HG03139 (cell line): Measurements from ENCODE around the gene GDF2.

Experiments
- ATAC-seq: cut with Tn5 transposase; IDR thresholded peaks from one replicate; pipeline ENCODE4 v1.9.1; 2021; ENCODE audit not compliant: unreplicated experiment

The GDF2 gene

DNA sequence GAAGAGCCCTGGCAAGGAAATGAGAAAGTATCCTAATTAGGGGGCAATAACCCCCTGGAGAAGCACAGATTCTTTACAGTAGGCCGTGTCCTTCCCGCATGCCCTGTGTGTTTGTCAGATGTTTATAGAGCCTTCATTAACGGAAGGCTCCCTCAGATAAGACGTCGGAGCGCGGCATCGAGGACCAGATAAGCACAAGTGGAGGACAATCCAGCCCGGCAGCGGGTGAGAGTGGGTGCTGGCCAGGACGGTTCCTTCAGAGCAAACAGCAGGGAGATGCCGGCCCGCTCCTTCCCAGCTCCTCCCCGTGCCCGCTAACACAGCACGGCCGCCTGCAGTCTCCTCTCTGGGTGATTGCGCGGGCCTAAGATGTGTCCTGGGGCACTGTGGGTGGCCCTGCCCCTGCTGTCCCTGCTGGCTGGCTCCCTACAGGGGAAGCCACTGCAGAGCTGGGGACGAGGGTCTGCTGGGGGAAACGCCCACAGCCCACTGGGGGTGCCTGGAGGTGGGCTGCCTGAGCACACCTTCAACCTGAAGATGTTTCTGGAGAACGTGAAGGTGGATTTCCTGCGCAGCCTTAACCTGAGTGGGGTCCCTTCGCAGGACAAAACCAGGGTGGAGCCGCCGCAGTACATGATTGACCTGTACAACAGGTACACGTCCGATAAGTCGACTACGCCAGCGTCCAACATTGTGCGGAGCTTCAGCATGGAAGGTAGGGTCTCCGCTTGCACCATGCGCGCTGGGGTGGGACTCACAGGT is at the start of gene GDF2:
TSS of gene GDF2 (plus strand) at position 155 of the 762 bp plus-strand sequence. CDS start at position 370, 215 bp downstream.
- ATAC-seq, result no peak

DNA sequence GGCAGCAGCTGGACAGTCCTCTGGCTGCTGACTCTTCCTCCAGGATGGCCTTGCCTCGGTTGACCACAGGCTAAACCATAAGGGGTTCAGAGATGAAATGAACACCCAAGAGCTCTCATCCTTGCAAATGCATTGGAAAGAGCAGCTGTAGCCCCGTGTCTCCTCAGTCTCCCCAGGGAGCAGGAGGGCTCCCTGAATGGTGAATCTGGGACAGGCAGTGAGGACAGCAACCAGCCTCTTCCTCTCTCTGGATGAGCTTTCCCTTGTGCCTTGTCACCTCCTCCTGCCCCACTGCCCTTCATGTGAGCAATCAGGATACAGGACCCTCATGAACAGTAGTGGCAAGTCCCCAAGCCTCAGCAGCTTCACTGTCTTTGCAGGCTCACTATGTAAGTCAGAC is 46.2 kb upstream of the GDF2 start:
- ATAC-seq, result no peak

DNA sequence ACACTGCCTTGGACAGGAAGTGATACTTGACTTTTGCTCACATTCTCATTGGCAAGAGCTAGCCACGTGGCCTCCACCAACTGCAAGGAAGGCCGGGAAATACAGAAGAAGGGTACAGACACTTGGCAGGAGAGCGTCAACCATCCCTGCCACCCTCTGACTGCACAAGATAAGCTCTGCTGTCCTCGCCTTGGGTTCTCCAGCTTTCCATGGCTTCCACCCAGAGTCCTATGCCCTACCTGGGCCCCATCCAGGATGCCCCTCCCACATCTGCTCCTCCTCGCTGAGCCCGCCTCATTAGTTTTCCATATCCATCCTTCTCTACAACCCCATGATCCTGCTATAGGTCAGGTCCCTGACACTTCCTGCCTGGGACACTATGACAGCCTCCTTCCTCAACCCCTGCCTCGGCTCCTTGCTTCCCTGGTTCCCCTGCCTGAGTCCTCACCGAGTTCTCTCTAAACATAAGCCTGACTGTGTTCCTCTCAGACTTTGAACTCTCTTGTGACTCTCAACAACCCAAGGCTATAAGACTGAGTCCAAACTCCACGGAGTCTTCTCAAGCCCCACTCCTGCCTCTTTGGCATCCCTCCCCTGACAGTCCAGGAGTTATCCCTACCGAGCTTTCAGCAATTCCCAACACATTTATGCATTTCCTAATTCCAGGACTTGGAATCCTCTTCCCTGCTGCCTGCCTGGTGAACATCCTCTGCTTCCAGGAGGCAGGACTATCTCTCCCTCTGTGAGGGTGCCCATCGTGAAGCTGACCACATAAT is 45.5 kb upstream of the GDF2 start:
- ATAC-seq, result no peak

DNA sequence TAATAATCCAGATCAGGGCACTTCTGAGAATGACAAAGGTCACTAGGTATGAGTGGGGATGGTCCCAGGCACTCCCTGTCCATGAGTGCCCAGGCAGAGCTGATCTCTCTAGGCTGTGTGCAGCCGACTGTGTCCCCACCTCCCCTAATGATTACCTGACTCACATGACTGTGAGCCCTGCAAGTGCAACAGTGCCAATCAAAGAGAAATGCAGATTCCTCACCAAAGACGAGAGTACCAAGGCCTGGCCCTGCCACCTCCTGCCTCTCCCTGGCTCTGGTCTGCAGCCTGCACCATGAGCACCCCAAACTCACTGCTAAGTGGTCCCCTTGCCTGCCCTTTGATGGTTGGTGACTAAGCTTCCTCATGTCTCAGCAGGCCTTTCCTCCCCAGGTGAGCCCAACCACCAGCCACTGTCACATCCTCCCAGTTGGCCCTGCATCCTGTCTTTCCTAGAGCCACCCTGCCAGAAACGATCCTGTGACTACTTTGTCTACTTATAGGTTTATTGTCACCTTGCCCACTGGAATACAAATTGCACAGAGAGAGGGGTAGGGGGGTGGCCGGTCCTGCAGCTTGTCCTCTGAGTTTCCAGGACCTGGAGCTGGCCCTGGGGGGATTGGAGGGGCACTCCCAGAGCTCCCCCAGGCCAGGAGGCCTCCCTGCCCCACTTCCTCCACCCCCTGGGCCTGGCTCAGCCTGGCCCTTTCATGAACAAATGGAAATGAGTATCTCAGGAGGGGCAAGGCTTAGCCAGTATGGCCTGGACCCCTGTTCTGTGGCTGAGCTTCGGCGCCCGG is 44.7 kb upstream of the GDF2 start:
- no peak for ATAC-seq

DNA sequence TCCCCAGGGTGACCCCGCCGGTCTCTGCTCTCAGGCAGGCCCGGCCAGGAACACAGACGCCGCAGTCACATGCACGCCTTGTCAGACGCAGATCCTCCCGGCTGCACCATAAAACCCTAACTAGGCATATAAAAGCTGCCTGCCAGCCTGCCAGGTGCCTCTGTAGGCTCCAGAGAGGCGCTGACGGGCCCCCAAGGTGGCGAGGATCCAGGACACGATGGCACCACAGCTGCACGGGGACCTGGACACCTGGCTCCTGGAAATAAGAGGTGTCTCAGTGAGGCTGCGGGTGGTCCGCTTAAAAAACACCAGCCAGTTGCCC is 44.1 kb upstream of the GDF2 start:
- ATAC-seq, result no peak

DNA sequence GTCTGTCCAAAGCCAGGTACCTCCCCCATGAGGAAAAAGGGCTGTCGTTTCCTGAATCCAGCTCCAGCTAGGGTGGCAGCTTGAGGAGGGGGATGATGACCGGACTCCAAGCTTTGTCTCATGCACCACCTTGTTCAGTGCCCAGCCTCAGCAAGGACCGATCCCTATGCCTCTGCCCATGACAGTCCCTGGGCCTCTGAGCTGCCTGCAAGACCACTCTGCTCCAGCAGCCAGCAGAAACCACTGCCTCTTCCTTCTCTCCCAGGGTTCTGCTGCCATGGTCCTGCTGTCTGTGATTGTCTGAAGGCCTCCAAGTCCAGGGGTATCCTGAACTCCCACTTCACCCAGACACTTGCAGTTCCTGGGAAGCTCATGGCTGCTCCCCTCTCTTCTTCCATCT is 43.5 kb upstream of the GDF2 start:
- ATAC-seq, result no peak

DNA sequence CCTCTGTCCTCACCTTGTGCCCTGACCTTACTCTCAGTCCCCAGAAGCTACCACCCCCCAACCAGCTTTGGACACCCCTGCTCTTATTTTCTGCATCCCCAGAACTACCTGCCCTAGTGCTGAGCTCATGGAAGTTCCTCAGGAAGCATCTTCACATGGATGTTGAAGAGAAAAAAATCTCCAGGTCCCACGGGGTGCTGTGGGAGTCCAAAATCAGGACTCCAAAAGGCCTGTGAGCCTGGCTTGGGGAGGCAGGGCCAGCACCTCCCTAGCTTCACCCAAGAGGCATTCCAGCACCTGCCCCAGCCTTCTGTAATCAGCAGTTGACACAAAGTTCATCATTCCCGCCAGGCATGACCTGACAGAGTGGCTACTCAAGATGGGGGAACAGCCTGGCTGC is 43.0 kb upstream of the GDF2 start:
- no peak for ATAC-seq

DNA sequence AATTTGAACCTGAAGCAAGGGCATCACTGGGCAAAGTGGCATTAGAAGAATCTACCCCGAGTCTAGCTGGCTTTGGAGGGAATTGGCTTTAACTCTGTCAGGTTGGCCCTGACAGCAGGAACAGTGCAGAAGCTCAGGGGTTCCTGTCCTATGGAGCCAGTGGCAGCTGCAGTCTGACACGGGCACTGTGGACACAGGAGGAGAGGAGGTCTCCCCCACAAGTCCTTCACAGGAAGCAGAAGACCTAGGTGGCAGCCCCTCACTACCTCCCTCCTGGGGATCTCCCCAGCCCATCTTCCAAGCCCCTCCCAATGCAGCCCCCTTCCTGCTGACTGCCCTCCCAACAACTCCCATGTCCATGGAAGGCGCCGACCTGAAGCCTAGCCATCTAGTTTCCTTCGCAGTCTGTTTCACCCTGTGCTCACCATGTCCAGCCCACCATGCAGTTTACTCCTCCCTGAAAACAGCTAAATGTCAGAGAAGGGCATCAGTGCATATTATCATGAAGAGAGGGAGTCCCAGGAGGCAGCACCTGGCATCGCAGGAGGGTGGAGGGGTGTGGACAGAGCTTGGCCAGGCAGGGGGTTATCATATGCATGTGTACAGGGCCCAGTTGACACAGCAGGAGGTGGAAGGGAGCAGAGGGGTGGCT is 40.1 kb upstream of the GDF2 start:
- ATAC-seq, result no peak

DNA sequence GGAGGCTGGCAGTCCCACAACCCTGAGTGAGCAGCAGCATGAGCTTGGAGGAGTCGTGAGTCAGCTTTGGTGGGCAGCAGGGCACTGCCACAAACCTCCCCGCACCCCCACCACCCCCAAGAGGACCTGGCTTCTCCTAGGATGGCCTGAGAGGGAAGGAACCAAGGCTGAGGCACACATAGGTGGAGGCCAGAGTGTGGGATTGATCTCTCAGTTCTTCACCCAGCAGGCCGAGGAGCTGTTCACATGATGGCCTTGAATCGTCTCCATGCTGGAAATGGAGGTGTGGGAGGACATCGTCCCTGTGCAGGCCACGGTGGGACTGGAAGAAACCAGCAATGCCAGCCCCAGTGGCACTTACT is 39.6 kb upstream of the GDF2 start:
- ATAC-seq, result no peak

DNA sequence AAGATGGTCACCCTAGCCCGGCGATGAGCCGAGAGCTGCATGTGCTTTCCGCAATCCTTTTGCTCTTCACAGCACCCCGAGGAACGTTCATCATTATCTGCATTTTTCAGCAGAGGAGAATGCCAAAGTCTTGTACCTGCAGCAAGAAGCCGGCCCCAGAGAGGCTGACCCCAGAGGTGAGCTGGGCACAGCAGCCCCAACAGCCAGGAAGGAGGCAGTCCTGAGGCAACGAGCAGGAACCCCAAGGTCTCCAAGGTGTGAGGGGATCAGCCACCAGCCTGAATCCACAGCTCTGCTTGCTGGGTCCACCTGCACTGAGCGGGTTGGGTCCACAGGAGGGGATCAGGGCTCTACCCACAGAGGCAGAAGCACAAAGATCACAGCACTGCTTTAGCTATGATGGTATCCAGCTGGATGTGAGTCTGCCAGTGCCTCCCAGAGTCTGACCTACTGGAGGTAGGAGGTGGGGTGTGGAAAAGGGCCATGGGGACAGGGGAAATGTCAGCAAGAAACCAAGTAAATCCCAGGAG is 39.1 kb upstream of the GDF2 start:
- no peak for ATAC-seq

DNA sequence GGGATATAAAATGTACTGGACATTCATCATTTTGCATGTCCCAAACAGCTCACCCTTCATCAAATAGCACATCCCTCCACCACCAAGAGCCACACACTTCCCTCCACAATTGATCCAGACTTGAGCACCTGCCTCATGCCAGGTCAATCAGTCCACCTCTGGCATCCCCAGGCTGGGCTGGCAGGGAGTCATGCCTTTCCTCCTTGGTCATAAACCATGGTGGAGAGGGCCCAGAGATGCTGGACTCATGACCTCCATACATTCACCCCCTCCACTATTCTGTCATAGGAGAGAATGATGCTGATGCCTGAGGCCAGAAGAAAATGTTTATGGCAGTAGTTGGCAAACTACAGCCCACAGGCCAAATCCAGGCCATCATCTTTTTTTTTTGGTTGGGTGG is 38.4 kb upstream of the GDF2 start:
- ATAC-seq, result no peak

DNA sequence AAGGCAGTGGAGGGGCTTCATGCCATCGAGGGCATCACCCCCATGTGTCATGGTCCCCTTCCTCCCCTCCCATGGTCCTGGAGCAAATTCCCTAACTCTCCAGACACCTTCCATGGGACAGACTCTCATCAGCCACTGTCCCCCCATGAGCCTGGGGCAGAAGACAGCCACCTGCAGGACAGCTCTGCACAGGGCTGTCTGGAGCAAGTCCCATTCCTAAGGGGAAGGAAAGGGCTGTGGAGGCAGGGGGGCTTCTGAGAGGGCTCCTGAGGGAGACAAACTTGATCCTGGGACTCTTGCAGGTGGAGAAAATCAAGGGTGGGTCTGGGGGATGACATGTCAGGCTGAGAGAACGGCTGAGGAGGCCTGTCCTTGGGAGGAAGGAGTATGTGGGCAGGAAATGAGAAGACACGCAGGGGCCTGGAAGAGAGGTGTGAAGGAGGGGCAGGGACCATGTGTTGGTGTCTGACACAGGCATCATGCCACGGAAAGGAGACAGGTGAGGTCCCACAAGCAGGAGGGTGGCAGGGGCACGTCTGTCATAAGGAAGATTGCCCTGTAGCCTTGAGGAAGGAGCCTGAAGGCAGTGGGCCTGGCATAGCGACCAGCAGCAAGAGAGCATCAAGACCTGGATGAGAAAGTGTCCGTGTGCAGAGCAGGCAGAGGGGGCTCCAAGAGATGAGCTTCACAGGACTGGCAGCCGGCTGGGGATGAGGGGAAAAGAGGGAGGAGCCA is 36.7 kb upstream of the GDF2 start:
- ATAC-seq, result no peak

DNA sequence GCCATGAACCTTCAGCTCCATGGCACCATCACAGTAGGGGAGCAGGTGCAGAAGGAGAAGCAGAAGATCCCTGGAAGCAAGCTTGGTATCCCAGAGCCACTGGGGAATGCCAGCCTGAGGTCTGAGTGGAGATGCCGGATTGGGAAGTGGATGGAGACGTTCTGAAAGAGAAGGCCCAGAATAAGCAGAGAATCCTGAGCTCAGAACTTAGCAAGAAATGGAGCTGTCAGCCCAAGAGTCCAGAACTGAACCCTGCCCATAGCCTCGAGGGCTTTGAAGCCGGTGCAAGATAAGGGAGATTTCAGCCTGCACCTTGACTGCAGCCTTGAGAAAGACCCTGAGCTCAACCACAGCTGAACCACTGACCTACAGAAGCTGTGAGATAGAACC is 36.1 kb upstream of the GDF2 start:
- ATAC-seq, result no peak

DNA sequence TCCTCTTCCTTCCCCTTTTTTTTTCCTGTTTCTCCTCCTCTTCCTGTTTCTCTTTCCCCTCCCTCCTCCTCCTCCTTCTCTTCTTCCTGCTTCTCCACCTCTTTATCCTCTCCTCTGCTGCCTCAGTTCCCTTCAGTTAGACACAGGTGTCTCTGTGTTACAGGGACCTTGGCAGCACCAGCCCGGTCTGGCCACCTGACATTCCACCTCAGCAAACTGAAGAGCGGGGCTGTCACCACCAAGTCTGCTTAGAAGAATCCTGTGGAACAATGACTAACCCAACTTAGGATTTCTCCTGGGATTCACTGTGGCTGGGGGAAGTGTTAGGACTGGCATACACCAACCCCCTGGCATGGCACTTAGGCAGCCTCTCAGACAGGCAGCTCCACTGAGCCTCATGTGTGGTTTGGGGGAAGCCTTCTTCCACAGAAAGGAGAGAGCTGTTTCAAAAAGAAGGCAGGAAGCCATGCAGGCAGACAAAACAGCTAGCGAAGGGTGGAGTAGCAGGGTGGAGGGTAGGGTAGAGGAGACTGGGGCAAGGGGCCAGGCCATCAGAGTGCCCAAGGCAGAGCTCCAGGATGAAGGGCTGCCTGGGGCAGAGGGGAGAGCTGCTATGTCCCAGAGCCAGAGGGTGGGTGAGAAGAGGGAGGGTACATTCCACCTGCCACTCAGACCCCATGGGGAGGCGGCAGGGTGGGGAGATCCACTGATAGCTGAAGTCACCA is 35.5 kb upstream of the GDF2 start:
- no peak for ATAC-seq

DNA sequence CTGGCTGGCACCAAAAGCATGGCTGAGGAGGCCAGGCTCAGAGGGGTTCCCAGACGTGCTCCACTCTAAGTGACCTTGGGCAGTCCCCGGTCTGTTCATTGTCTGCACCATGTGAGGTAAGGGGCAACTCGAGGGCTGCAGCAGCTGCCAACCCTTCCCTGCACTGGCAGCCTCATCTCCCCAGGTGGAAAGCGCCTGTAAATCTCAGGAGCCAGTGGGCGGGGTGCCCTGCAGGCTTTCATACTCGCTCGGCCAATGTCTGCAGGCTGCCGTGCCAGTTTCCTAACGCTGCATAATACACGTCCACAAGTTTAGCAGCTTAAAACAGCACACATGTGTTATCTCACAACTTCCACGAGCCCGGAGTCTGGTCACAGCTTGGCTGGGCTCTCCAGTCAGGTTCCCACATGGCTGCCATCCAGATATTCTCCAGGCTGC is 34.9 kb upstream of the GDF2 start:
- no peak for ATAC-seq

DNA sequence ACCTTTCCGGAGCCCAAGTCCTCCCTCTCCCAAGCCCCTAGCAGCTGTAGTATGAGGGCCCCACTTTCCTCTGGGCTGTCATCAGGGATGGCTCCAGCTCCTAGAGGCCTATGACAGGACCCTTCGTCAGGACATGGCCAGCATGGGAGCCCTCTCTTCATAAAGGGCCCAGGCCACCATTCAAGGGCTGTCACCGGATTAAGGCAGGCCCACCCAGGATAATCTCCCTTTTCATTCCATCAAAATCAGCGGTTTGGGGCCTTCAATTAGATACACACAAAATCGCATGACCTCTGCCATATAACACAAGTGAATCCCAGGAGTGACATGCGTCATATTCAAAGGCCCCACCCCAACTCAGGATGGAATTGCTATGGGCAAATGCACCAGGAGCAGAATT is 34.4 kb upstream of the GDF2 start:
- no peak for ATAC-seq

DNA sequence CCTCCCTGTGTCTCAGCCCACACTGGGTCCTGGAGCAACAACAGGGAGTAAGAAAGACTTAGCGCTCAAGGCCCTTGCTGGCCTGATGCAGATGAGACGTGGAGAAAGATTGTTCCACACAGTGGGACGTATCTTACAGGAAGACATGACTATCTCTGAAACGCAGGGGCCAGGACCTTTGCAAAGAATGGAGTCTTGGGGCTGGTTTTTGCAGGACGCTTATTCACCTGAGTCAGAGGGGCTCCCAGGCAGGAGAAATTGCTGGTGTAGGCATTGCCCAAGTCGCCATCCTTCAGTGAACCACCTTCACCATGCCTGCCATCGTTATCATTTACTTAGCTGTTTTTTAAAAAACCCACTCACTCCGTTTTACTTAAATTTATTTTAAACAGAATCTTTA is 34.0 kb upstream of the GDF2 start:
- ATAC-seq, result no peak

DNA sequence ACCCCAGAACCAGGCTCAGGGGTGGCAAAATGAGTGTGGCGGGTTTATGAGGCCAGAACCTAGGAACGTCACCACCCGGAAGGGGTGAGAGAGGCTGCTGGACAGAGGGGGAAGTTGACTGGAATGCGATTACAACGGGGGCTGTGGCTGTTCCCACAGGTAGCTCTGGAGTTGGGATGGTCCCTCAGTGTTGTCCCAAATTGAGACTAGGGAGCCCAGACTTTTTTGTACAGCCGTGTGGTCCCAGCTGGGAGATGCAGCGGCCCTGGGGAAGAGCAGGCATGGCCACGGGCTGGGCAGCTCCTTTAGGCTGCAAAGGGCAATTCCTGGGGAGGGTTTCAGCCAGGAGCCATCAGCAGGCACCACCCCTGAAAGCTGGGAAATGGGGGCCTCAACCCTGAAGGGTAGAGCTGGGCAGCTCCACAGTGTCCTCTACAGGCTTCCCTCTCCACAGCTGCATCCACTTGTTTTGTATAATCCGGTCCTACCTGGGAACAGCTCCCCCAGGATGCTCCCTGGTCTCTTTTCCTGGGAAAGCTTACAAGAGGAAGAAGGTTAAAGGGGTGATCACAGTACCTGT is 33.2 kb upstream of the GDF2 start:
- ATAC-seq, result no peak

DNA sequence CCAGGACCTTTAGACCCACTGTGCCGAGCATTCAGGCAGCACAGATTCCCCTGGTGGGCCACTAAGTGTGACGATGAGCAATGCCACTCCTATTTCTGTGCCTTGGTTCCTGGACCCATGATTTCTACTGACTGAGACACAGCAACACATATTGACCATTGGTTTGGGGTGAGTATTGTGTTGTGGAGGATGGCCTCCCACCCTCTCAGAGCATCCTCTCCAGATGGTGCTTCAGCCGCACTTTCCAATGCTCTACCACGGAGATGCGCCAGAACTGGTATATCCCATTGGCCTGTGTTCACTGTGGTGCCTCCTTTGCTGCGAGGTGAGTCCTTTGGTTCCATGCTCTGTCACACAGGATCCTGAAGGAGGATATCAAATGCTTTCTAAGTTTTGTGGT is 32.3 kb upstream of the GDF2 start:
- no peak for ATAC-seq

DNA sequence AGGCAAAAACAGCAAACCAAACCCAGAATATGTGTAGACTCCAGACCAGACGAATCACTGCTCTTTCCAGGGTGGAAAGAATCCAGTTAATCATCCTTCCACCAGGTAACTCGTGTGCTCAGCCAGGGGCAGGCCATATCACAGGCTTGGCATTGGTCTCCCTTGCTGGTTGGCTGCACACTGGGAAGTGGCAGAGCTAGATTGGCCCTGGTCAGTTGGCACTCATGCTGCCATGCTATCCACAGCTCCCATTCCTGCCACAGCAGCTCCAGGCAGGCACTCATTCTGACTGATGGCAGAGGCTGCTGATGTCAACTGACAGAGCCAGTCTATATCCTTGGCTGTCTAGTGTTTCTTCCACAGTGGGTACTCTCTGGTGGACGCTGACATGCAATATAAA is 31.9 kb upstream of the GDF2 start:
- ATAC-seq, result no peak
